Measurements from ENCODE around the gene DUSP5.

DUSP5 gene

DNA sequence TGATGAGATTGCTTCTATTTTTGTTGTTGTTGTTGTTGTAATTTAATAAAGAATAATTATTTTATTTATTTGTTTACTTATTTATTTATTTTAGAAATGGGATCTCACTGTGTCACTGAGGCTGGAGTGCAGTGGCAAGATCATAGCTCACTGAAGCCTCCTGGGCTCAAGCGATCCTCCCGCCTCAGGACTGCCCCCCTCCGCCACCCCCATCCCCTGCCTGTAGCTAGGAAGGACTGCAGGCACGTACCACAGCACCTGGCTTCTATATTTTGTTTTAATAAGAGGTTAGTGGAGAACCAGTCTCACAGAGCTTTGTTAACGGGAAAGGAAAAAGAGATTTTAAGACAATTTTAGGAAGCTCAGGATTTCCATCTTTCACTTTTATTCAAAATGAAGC lies 50.3 kb downstream of the DUSP5 start:
- FAIRE-seq, result no peak

DNA sequence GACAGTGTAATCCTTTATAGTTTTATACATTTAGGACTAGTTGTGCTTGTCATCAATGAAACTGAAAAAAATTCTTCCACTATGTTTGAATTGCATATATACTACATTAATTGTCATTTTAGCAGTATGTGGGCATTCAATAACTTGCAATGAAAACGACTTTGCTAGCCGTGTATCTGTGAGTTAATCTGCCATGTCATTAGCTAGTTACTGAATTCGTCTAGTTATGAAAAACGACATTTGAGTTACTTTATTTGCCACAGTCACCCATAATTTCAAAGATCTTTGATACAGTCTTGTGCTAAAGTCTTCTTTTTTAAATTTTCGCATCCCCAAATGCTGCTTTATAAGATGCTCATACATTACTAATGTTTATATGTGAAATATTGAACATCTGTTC lies 51.5 kb downstream of the DUSP5 start:
- FAIRE-seq, result no peak

DNA sequence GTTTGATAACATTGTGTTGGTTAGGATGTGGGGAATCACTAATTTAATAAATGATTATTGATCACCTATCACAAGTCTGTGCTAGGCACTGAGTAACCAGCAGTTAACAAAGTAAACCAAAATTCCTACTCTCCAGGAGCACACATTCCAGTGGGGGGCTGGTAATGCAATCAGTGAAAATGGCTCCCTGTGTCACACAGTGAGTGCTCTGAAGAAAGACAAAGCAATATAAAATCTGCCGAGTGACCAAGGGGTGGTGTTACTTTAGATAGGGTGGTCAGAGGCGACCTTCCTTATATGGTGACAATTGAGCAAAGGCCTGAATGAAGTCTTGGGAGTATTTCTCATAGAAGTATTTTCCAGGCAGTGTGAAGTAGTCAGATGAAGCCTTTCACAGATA lies 56.2 kb downstream of the DUSP5 start:
- no peak for FAIRE-seq

DNA sequence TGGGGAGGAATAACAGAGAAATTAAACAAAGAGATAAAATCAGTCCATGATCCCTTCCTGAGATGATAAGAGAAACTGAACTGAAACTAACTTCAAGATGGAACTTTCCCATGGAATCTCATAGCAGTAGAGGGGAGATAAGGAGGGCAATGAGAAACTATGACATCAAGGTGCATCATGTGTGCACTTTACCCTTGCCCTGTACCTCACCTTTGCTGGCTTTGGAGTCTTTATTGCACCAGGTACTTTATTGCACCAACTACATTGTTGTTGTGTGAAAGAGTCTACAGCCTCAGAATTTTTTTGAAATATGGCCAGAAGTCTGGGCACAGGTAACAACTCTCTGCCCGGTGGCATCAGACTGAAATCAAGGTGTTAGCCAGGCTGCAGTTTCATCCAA lies 58.6 kb downstream of the DUSP5 start:
- no peak for FAIRE-seq

DNA sequence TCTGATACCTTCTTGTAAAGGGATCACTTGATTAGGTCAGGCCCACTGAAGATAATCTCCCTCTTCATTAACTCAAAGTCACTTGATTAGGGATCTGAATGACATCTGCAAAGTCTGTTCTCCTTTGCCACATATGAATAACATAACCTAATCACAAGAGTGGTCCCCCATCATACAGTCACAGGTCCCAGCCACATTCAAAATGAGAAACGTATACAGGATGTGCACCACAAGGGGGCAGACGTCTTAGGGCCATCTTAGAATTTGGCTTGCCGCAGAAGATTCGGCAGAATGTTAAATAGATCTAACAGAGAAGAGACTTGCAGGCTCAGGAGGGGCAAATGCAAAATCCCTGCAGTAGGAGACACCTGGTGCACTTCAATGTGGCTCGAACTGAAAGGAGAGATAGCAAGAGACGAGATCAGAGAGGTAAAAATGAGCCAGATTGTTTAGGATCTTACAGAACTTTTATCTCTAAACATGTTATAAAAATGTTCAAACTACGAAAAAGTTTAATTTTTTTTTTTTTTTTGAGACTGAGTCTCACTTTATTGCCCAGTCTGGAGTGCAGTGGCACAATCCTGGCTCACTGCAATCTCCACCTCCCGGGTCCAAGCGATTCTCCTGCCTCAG lies 59.4 kb downstream of the DUSP5 start:
- no peak for FAIRE-seq

DNA sequence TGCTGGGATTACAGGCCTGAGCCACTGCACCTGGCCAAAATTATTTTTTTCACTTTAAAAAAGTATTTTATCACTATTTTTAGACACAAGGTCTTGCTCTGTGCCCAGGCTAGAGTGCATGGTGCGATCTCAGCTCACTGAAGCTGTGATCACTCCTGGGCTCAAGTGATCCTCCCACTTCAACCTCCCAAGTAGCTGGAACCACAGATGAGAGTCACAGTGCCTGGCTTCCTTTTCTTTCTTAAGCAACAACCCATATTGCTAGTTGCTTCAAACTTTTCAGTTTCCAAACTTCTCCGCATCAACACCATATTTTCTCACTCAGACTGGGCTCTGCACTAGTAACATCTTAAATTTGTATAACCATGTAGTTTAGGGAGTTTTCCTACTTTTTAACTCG lies 60.3 kb downstream of the DUSP5 start:
- FAIRE-seq, result no peak

DNA sequence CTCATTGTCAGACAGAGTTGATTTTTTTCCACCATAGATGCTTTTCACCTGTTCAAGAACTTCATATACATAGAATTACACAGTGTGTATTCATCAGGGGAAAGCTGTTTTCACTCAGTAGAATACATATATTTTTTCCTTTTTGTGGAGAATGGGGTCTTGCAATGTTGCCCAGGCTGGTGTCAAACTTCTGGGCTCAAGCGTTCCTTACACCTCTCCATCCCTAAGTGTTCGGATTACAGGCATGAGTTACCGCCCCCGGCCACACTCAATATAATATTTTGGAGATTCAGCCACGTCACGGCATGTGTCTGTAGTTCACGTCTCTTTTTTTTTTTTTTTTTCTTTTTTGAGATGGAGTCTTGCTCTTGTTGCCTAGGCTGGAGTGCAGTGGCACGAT lies 62.3 kb downstream of the DUSP5 start:
- no peak for FAIRE-seq
